Karpas-422 (cell line): Measurements from ENCODE around the gene CMBL. TPM values are rescaled to one million over a fixed set of nuclear protein-coding genes. Genes with fewer than 3 reads are reported as not detected.

Source experiments
- DNase-seq: peaks from one replicate; pipeline ENCODE4 v3.0.0-alpha.2; 2015
- H2AFZ ChIP-seq: fragments of 200-600 bp; sonication (generic); 2 replicates; pipeline ENCODE4 v1.6.1; 2014; ENCODE audit warnings: antibody characterized with exemption, low read length, mixed read lengths
- H3K27ac ChIP-seq: fragments of 200-600 bp; sonication (generic); 2 replicates; pipeline ENCODE4 v1.5.1; 2014; ENCODE audit warnings: mild to moderate bottlenecking, low read length, moderate library complexity
- H3K27me3 ChIP-seq: fragments of 200-600 bp; sonication (generic); 2 replicates; pipeline ENCODE4 v1.6.1; 2014; ENCODE audit warnings: low read length, mixed read lengths
- H3K36me3 ChIP-seq: fragments of 200-600 bp; sonication (generic); 2 replicates; pipeline ENCODE4 v1.6.1; 2014; ENCODE audit warnings: low read length, mixed read lengths; ENCODE audit not compliant: insufficient read depth
- H3K4me1 ChIP-seq: fragments of 200-600 bp; sonication (generic); 2 replicates; pipeline ENCODE4 v1.6.1; 2014; ENCODE audit warnings: mild to moderate bottlenecking, low read length, mixed read lengths
- H3K4me2 ChIP-seq: fragments of 200-600 bp; sonication (generic); 2 replicates; pipeline ENCODE4 v1.6.1; 2014; ENCODE audit warnings: low read length, low read depth, mild to moderate bottlenecking; ENCODE audit not compliant: poor library complexity, severe bottlenecking
- H3K4me3 ChIP-seq: fragments of 200-600 bp; sonication (generic); 2 replicates; pipeline ENCODE4 v1.5.1; 2014; ENCODE audit warnings: mild to moderate bottlenecking, antibody characterized with exemption, low read length, mixed read lengths
- H3K79me2 ChIP-seq: fragments of 200-600 bp; sonication (generic); 2 replicates; pipeline ENCODE4 v1.6.1; 2014; ENCODE audit warnings: mild to moderate bottlenecking, low read length, mixed read lengths
- H3K9ac ChIP-seq: fragments of 200-600 bp; sonication (generic); 2 replicates; pipeline ENCODE4 v1.6.0; 2014; ENCODE audit warnings: low read length
- H3K9me2 ChIP-seq: fragments of 200-600 bp; sonication (generic), shearing (Covaris generic); replicated peaks from 2 replicates; pipeline ENCODE4 v1.6.0; 2014; ENCODE audit warnings: mild to moderate bottlenecking, low read length, moderate library complexity; ENCODE audit not compliant: insufficient read depth
- H3K9me3 ChIP-seq: fragments of 300-700, 200-600 bp; sonication (generic); 2 replicates; pipeline ENCODE4 v1.6.1; 2014; ENCODE audit warnings: low read length, mixed read lengths
- H4K20me1 ChIP-seq: fragments of 200-600 bp; sonication (generic); 2 replicates; pipeline ENCODE4 v1.6.1; 2014; ENCODE audit warnings: mild to moderate bottlenecking, antibody characterized with exemption, low read length, low read depth; ENCODE audit not compliant: insufficient read depth
- total RNA-seq: library from RNA; depleted of rRNA; stranded (reverse); fragments of >200 nt; shearing (Covaris generic); gene quantifications from 2 replicates; pipeline ENCODE4 v1.2.3, GENCODE V29; 2014; ENCODE audit warnings: low replicate concordance

Gene CMBL
- total RNA-seq, 1 experiment from 2014 or later: not detected

GRCh38 chr5:10337107-10337506 is 29.4 kb upstream of the CMBL start:
- H3K79me2 ChIP-seq: no peaks in the 10 kb centered on the region
- H4K20me1 ChIP-seq: no peaks in the 10 kb centered on the region
- H3K4me1 ChIP-seq: no peaks in the 10 kb centered on the region
- H3K4me2 ChIP-seq: no peak overlapping the region
- H3K36me3 ChIP-seq: no peaks in the 10 kb centered on the region
- no peak overlapping the region for H2AFZ ChIP-seq
- H3K4me3 ChIP-seq: no peak overlapping the region
- no peaks in the 10 kb centered on the region for H3K9me2 ChIP-seq
- H3K27me3 ChIP-seq: no peaks in the 10 kb centered on the region
- no peak overlapping the region for H3K27ac ChIP-seq
- H3K9ac ChIP-seq: no peak overlapping the region
- no peak for DNase-seq
- H3K9me3 ChIP-seq: no peaks in the 10 kb centered on the region

GRCh38 chr5:10335711-10336470 is 28.2 kb upstream of the CMBL start:
- Histone ChIP-seq H3K36me3 (no peaks in the 10 kb centered on the region), H3K27ac (no peak overlapping the region), H3K27me3 (no peaks in the 10 kb centered on the region), H2AFZ (no peak overlapping the region), H3K9me3 (no peaks in the 10 kb centered on the region), H3K4me3 (no peak overlapping the region), H3K9ac (no peak overlapping the region), H3K4me1 (no peaks in the 10 kb centered on the region), H3K9me2 (no peaks in the 10 kb centered on the region), H3K79me2 (no peaks in the 10 kb centered on the region), H4K20me1 (no peaks in the 10 kb centered on the region), H3K4me2 (no peak overlapping the region)
- DNase-seq: no peak

- no peak for DNase-seq
Measured at GRCh38 chr5:10334831-10335230, 27.1 kb upstream of the CMBL start.

GRCh38 chr5:10333154-10334006 is 25.7 kb upstream of the CMBL start:
- Histone ChIP-seq H3K9me3 (no peaks in the 10 kb centered on the region), H3K4me3 (no peak overlapping the region), H4K20me1 (no peaks in the 10 kb centered on the region), H3K9me2 (no peaks in the 10 kb centered on the region), H3K9ac (no peak overlapping the region), H3K27ac (no peak overlapping the region), H3K4me2 (no peak overlapping the region), H2AFZ (no peak overlapping the region), H3K36me3 (no peaks in the 10 kb centered on the region), H3K79me2 (no peaks in the 10 kb centered on the region), H3K4me1 (no peaks in the 10 kb centered on the region), H3K27me3 (no peaks in the 10 kb centered on the region)
- DNase-seq: no peak

More at GRCh38 chr5:10334831-10335230, 27.1 kb upstream of the CMBL start:
- Histone ChIP-seq H2AFZ (no peak overlapping the region), H3K36me3 (no peaks in the 10 kb centered on the region), H3K9me2 (no peaks in the 10 kb centered on the region), H3K27ac (no peak overlapping the region), H3K4me1 (no peaks in the 10 kb centered on the region), H3K9me3 (no peaks in the 10 kb centered on the region), H4K20me1 (no peaks in the 10 kb centered on the region), H3K79me2 (no peaks in the 10 kb centered on the region), H3K9ac (no peak overlapping the region), H3K4me2 (no peak overlapping the region), H3K27me3 (no peaks in the 10 kb centered on the region), H3K4me3 (no peak overlapping the region)

DNA sequence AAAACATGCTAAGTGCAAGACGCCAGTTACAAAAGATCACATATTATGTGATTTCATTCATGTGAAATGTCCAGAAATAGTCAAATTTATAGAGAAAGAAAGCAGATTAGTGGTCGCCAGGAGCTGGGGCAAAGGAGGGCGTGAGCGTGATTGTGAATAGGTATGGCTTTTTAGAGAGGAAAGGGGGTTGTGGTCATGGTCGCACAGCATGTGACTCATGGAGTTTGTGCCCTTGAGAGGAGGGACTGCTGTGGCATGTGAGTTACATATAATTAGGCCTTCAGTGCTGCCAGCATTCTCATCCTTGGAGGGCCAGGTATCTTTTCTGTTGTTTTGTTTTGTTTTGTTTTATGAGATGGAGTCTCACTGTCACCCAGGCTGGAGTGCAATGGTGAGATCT is 24.6 kb upstream of the CMBL start:
- H3K36me3 ChIP-seq: no peaks in the 10 kb centered on the region
- no peak overlapping the region for H2AFZ ChIP-seq
- H3K9me3 ChIP-seq: no peaks in the 10 kb centered on the region
- no peaks in the 10 kb centered on the region for H3K79me2 ChIP-seq
- no peaks in the 10 kb centered on the region for H3K4me1 ChIP-seq
- no peaks in the 10 kb centered on the region for H4K20me1 ChIP-seq
- H3K9ac ChIP-seq: no peak overlapping the region
- H3K4me3 ChIP-seq: no peak overlapping the region
- no peaks in the 10 kb centered on the region for H3K9me2 ChIP-seq
- no peak overlapping the region for H3K4me2 ChIP-seq
- H3K27ac ChIP-seq: no peak overlapping the region
- H3K27me3 ChIP-seq: no peaks in the 10 kb centered on the region
- no peak for DNase-seq

- no peak for DNase-seq
- Histone ChIP-seq H2AFZ (no peak overlapping the region), H3K36me3 (no peaks in the 10 kb centered on the region), H3K9ac (no peak overlapping the region), H3K9me3 (no peaks in the 10 kb centered on the region), H3K27ac (no peak overlapping the region), H3K79me2 (no peaks in the 10 kb centered on the region), H3K4me1 (no peaks in the 10 kb centered on the region), H3K4me3 (no peak overlapping the region), H3K9me2 (no peaks in the 10 kb centered on the region), H4K20me1 (no peaks in the 10 kb centered on the region), H3K4me2 (no peak overlapping the region), H3K27me3 (no peaks in the 10 kb centered on the region)
Measured at GRCh38 chr5:10331341-10331796, 23.7 kb upstream of the CMBL start.

DNA sequence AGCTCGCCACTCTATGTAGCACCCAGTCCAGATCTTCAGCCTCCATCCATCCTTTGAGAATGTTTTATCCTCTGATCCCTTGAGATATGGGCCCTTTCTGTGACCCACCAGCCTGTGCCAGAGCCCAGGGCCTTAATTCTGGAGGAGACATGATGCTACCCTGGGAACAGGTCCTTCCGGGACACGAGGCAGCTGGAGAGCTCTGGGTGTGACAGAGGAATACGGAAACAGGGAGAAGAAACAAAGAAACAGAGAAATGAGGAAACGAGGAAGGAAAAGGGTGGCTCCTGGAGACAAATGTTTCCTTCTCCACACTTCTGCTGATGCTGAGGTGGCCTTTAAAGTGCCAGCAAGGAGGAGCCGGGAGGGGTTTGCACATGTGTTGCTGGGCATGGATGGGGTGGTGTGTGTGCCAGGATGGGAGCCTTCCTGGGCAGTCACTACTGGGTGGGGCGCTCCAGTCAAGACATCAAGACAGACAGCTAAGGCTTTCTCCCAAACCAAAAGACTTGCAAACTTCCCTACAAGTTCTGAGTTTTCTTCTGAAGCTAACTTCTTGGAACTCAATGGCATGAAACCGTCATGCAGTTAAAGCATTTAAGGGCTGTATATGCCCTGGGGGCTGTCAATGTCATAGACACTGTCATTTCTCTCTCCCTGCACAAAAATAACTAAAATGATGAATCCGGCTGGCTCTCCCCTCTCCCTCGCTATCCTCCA is 23.0 kb upstream of the CMBL start:
- Histone ChIP-seq H3K27ac (no peak overlapping the region), H2AFZ (no peak overlapping the region), H3K9me3 (no peaks in the 10 kb centered on the region), H3K27me3 (no peaks in the 10 kb centered on the region), H3K4me2 (no peak overlapping the region), H3K79me2 (no peaks in the 10 kb centered on the region), H3K36me3 (no peaks in the 10 kb centered on the region), H3K9me2 (no peaks in the 10 kb centered on the region), H4K20me1 (no peaks in the 10 kb centered on the region), H3K4me3 (no peak overlapping the region), H3K4me1 (no peaks in the 10 kb centered on the region), H3K9ac (no peak overlapping the region)
- DNase-seq: no peak
